Raji (cell line): ENCODE measurements around the gene INPP5A.

Source experiments
- POLR2A ChIP-seq: IDR thresholded peaks from 2 replicates; pipeline ENCODE4 v1.6.1; 2011; ENCODE audit warnings: low read depth, low read length, control low read depth; ENCODE audit not compliant: insufficient read depth

Gene INPP5A

DNA sequence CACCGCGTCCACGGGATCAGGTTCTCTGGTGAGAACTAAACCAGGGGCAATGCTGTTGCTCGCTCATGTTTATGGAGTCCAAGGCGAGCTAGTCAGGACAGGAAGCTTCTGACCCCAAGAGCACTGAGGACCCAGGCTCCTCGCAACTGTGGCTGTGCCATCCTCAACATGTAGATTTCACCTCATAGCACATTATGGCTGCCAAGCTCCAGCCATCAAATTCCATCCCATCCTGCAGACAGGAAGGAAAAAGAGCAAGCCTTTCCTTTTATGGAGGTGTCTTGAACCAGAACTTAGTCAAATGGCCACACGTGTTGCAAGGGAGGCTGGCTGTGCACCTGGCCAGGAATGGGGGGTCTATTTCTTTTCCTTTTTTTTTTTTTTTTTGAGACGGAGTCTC, 264.5 kb downstream of the INPP5A start:
- no peak for TF ChIP-seq POLR2A

DNA sequence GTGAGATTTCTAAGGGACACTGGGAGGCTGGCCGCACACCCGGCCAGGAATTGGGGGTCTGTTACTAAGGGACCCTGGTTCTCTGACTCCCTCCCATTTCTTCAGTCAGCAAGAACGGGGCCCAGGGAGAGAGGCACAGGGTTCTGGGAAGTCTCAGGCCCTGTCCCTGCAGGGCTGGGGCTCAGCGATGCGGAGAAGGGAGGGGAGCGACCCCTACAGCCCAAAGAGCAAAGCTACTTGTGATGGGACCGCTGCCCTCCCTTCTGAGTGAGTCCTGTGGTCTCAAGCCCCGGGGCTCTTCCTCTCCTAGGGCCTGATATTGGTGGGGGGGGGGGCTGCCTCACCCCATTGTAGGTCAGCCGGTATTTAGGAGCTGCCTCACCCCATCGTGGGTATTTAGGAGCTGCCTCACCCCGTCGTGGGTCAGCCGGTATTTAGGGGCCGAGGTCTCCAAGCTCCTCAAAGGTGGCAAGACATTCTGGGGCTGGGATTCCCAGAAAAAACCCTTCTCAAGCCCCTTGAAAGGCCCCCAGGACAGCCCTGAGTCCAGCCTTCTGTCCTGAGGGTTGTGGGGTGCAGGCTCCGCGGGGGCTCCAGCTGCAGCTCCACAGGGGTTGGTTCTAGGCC, 265.2 kb downstream of the INPP5A start:
- no peak for TF ChIP-seq POLR2A

DNA sequence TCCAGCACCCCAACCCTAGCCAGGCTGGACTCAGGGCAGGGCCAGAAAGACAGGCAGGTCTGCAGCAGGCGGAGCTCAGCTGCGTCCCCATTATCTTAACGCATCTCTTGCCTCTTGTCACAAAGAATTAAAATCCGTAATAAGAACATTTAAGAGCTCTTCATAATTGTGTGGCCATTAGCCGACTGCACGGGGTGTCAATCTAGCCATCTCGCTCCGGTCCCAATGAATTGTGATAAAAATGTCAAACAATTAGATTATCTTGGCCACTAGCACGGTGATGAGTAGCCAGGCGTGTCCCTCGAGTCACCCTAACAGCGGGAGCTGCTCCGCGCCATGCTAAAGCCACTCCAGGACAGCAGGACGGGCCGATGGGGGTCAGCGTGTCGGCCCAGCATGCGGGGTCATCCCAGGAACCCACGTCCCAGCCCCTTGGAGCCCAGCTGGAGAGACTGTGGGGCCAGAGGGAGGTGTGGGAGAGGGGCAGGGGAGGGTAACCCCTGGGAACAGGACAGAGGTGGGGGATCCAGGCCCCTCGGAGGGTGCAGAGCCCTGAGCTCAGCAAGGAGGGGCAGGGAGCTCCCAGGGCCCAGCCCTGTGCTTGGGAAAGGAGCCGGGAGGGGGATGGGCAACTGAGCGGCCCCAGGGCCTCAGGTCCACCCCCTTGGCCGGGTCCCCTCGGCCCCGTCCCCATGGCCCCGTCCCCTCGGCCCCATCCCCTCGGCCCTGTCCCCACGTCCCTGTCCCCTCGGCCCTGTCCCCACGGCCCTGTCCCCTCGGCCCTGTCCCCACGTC, 266.0 kb downstream of the INPP5A start:
- TF ChIP-seq POLR2A = no peak

DNA sequence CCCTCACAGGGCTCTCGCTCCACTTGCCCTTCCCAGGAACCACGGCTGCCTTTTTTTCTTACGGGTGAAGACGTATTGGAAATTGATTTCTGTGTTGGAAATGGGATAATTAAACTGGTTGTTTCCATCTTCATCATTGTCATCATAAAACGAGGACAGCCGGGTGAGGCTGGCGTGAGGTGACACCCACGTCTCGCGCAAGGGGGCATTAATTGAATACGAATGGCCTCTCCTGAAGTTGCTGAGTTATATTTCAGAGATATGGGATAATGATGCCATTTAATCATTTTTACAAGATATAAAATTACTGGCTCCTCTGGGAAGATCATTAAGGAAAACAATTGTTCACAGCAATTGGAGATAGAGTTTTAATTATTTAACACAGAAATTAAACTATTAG, 266.7 kb downstream of the INPP5A start:
- no peak for TF ChIP-seq POLR2A

DNA sequence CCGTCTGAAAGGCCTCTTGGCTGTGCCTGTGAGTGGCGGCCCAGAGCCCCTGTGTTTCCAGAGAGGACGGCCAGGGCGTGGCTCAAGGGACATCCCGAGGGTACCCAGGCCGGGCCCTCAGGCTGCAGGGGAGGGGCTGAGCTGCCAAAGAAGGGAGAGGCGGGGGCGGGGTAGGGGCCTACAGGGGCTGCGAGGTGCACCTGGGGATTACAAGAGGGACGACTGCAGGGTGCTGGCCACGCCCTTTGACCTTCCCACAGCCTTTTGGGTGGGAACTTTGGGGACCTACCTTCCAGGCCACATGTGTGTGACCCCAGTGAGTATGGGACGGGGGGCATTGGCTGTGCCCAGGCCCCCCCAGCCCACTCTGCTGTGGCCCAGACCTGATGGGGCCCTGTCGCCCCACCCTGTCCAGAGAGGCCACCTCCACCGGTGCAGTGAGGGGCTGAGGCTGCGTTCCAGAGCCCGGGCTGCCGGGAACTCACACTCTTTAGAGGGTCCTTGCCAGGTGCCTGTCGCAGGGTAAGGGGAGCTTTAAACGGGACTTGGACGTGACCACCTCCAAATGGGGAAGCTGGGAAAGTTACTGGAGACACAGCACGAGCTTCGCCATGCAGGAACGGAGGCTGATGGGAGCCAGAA, 267.3 kb downstream of the INPP5A start:
- TF ChIP-seq POLR2A = no peak

DNA sequence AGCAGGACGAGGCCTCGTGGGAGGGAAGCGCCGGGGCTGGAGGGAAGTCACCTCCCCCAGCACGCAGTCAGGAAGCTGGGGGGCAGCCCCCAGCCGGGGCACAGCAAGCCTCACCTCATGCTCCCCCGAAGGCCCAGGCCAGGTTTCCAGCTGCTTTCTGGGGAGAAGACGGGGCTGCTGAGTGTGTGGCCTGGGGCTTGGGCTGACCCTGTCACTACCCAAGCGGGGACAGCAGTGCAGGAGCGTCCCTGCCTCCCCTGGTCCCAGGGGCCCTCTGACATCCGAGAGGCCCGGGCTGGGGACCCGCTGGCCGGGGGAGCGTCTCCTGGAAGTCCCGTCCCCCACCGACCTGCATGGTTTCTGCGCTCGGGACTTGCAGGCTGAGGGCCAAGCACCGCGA, 268.0 kb downstream of the INPP5A start:
- no peak for TF ChIP-seq POLR2A

DNA sequence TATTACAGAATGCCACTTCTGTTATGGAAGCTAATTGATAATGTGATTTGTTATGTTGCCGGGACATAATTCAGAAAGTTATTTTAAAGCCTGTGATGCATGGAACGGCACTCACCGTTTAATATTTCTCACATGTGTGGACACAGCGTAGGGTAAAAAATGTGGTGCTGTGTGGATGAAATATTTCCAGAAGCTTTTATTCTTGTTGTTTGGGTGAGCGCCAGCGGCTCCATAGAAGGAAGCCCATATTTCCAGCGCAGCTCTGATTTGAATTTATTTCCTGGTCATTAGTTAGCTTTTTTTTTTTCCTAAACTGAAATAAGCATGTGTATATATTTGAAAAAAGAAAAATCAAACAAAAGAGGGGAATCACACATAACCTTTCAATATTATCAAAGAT, 268.5 kb downstream of the INPP5A start:
- no peak for TF ChIP-seq POLR2A

DNA sequence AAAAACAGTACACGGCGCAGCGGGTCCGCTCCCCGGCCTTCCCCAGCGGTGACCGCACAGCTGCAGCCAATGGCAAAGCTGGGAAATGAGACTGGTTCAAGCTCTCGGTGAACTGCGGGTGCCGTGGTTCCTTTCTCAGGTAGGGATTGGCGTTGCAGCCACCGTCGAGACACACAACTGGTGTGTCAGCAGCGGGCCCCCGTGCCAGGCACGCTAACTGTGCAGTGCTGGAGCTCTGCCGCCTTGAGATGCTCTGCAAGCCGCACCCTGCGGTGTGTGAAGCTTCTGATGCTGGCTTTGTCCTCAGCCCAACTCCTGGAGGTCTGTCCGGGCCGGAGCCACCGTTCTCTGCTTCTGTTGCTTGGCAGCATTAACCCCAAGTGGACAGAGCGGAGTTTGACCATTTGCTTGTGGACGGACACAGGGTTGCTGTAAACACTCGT, 269.0 kb downstream of the INPP5A start:
- no peak for TF ChIP-seq POLR2A

DNA sequence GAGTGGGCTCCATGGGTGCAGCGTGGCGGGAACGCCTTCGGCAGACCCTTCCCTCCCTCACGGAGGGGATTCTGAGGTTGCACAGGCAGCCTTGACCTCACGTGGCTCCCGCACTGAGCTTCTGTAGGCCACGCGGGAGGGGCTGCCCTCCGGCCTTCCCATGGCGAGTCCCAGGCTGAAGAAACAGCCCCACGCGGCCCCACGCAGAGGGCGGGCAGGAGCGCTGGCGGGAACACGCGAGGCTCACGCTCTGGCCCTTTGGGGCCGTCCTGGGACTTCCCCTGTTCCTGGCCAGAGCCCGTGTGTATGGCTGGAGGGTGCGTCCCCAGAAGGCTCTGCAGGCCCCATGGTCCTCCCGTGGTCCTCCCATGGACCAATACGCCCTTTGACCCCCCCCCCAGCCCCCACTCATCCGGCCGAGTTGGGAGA, 270.0 kb downstream of the INPP5A start:
- no peak for TF ChIP-seq POLR2A

DNA sequence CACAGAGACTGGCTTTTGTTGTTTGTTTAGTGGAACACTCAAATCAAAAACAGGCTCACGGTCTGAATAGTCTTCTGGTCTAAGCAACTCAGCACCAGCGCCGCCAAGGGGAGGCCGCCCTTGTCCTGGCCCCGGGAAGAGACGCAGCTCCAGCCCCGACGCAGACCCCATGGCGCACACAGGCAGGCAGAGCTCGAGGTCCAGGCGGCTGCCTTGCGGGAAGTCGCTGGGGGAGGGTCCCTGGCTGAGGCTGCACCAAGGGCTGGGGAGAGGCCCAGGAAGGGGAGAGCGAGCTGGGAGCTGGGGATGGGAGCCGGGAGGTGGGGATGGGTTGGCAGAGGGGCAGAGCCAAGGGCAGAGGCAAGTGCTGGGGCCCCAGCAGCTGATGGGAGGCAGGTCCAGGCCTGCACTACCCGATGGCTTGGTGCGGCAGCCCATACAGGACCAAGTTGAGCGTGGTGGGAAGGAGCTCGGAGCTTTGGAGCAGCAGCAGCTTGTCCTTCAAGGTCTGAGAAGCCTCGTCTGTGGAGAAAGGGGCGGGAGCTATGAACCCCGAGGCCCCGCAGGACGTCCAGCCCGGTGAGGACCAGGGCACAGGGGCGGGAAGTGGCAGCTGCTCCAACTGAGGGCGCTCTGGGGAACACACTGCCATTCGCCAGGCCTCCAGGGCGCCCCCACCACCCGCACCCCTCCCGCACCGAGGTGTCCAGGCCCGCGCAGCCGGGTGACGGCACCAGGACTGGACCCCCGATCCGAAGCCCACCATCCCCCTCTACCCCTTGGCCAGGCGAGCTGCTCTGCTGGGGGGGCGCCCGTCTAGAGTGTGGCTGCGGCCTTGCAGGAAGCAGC, 271.0 kb downstream of the INPP5A start:
- no peak for TF ChIP-seq POLR2A

DNA sequence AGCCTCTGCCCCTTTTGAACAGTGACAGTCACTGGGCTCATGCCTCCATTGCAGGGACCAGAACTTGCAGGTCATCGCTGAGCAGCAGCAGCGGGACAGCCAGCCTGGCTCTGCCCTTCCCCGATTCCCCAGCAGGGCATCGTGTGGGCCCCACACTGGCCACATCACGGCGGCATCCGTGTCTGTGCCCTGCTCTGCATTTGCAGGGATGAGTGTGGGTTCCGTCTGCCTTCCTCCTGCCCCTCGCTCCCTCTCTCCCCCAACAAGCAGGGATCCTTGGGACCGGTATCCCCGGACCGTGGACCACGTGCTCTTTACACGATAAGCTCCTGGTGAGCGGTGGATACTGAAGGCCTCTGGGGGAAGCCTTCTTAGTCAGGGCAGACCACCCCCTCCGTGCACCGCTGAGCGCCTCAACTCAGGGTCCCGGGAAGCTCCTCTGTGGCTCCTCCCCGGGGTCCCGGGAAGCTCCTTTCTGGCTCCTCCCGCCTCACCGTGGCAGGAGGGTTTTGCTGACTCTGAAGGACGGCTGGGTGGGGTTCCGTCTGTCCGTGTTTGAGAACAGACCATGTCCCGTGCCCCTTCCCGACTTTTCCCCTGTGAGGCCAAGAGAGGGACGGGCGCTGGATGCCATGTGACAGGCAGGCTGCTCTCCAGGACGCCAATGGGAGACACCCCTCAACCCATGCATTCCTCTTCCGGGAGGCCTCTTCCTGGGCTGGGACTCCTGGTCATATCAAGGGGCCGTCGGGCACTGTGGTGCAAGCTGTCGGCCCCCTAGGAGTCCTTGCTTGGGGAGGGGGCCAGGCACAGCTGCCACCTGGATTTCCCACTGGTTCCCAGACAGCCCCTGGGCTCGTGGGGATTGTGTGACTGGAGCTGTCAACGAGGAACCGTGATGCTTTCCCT, 271.9 kb downstream of the INPP5A start:
- no peak for TF ChIP-seq POLR2A

DNA sequence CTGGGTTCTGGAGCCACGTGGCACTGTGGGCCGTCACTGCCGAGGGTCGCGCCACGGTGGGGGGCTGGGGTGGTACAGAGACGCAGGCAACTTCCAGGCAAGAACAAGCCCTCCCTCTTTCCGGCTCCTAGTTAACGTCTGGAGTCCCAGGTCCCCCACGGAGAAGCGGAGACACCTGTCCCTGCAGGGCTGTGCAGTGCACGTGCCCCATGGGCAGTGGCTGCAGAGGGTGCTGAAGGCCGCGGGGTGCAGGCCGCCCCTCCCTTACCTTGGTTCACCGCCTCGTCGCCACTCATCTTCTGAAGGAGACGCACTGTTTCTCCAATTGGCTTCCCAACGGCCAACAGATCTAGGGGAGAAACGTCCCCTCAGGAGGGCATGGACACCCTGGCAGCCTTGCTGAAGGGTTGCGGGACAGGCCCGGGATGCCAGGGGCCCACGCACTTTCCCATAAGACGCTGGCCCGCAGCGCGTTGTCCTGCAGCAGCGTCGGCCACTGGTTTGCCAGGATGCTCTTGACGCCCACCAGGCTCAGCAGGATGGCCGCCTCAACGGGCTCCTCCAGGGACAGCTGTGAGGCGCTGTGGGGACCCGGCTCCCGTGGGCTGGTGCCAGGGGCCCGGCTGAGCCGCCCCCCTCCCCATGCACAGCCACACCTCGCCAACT, 272.7 kb downstream of the INPP5A start:
- TF ChIP-seq POLR2A = no peak

DNA sequence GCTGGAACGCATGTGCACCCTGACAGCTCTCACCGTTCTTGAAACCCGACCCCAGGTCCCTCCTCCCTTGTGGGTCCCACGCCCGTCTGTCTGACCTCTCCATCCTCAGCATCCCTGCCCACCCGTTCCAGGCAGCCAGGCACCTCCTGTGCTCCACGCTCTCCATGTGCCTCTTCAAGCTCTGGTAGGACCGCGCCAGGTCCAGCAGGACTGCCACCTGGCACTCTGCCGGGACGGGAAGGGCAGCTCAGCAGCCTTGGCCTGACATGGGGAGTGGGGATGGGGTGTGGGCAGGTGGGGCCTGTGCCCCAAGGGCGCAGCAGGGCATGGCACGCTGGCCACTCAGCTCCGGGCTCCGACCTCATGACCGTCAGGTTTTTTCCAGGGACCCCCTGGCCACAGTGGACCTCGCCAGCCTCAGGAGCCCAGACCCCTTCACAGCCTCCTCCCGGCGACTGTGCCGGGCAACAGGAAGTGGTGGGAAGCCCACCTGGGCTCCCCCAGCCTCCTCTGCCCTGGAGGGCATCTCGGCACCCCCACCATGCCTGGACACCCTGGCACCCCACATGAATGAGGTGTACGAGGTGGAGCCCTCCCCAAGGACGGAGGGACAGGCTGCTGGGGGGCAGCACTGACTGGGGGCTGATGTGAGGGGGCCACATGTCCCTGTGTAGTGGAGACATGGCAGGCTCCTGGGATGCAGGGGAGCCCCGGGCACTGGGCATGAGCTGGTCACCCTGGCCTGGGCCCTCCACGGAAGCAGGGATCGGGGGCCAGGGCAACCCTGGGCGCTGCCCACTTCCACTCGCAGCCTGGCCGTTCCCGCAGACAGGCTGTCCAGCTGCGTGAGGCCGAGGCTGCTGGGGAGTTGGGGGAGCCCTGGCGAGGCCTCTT, 273.5 kb downstream of the INPP5A start:
- no peak for TF ChIP-seq POLR2A
